GM23338 (cell line): ENCODE measurements around the gene L3MBTL2. TPM values are rescaled to one million over a fixed set of nuclear protein-coding genes. Genes with fewer than 3 reads are reported as not detected.
A peak's percentile ranks its signal among the peaks of the same experiment; 100 is the strongest.

Experiments used
- ATAC-seq: fragments of 200-7000 bp; cut with Tn5 transposase; 3 replicates; pipeline ENCODE4 v1.9.1; 2020
- DNase-seq: peaks from one replicate; pipeline ENCODE4 v3.0.0-alpha.2; 2015; ENCODE audit warnings: low spot score
- H2AFZ ChIP-seq: fragments of 200-600 bp; sonication (generic); 2 replicates; pipeline ENCODE4 v1.8.0; 2016; ENCODE audit warnings: antibody characterized with exemption, mild to moderate bottlenecking, moderate library complexity
- H3F3A ChIP-seq: fragments of 200-600 bp; sonication (generic); replicated peaks from 2 replicates; pipeline ENCODE4 v1.8.0; 2017; ENCODE audit warnings: antibody characterized with exemption, mixed run types, low read depth
- H3K27ac ChIP-seq: fragments of 200-600 bp; sonication (generic); 2 replicates; pipeline ENCODE4 v1.6.1; 2016; ENCODE audit warnings: low read depth
- H3K27me3 ChIP-seq: fragments of 200-600 bp; sonication (generic); 2 replicates; pipeline ENCODE4 v1.8.0; 2016; ENCODE audit warnings: mild to moderate bottlenecking, mixed run types, moderate library complexity; ENCODE audit not compliant: insufficient read depth
- H3K36me3 ChIP-seq: fragments of 200-600 bp; sonication (generic); 2 replicates; pipeline ENCODE4 v1.8.0; 2016; ENCODE audit warnings: mild to moderate bottlenecking; ENCODE audit not compliant: insufficient read depth
- H3K4me1 ChIP-seq: fragments of 200-600 bp; sonication (generic); 2 replicates; pipeline ENCODE4 v1.8.0; 2016; ENCODE audit warnings: mild to moderate bottlenecking, moderate library complexity; ENCODE audit not compliant: insufficient read depth
- H3K4me2 ChIP-seq: fragments of 200-600 bp; sonication (generic); 2 replicates; pipeline ENCODE4 v1.7.1; 2017; ENCODE audit warnings: mixed run types
- H3K4me3 ChIP-seq: fragments of 200-600 bp; sonication (generic); 2 replicates; pipeline ENCODE4 v1.6.1; 2016; ENCODE audit warnings: mixed run types
- H3K79me2 ChIP-seq: fragments of 200-600 bp; sonication (generic); replicated peaks from 2 replicates; pipeline ENCODE4 v1.8.0; 2017; ENCODE audit warnings: mild to moderate bottlenecking; ENCODE audit not compliant: insufficient read depth
- H3K9me2 ChIP-seq: fragments of 200-600 bp; sonication (generic); 2 replicates; pipeline ENCODE4 v1.8.0; 2017; ENCODE audit not compliant: insufficient read depth
- H4K20me1 ChIP-seq: fragments of 200-600 bp; sonication (generic); replicated peaks from 2 replicates; pipeline ENCODE4 v1.8.0; 2017; ENCODE audit warnings: mild to moderate bottlenecking; ENCODE audit not compliant: insufficient read depth
- H3K27ac Mint-ChIP-seq: 2 replicates; pipeline ENCODE4 v1.8.0; 2020; ENCODE audit warnings: inconsistent platforms, mild to moderate bottlenecking, moderate library complexity, mixed read lengths
- H3K27me3 Mint-ChIP-seq: 3 replicates; pipeline ENCODE4 v1.8.0; 2022; ENCODE audit warnings: low read depth, mild to moderate bottlenecking, moderate library complexity, mixed read lengths, inconsistent platforms; ENCODE audit not compliant: insufficient read depth, poor library complexity
- H3K36me3 Mint-ChIP-seq: 3 replicates; pipeline ENCODE4 v1.8.0; 2021; ENCODE audit warnings: low read depth, mild to moderate bottlenecking, inconsistent platforms, moderate library complexity, mixed read lengths
- H3K4me1 Mint-ChIP-seq: 3 replicates; pipeline ENCODE4 v1.8.0; 2020; ENCODE audit warnings: mild to moderate bottlenecking, inconsistent platforms, mixed read lengths
- H3K4me3 Mint-ChIP-seq: 3 replicates; pipeline ENCODE4 v1.8.0; 2021; ENCODE audit warnings: moderate library complexity, mild to moderate bottlenecking, inconsistent platforms, mixed read lengths
- H3K9me3 Mint-ChIP-seq: 3 replicates; pipeline ENCODE4 v1.8.0; 2020; ENCODE audit warnings: moderate library complexity, mild to moderate bottlenecking, inconsistent platforms, mixed read lengths
- CREB1 ChIP-seq: fragments of 250-450 bp; sonication (Bioruptor Pico); IDR thresholded peaks from 2 replicates; pipeline ENCODE4 v1.5.0; 2020; ENCODE audit warnings: low read depth, mild to moderate bottlenecking, moderate library complexity
- CTCF ChIP-seq, 2 experiments: fragments of 200-600 bp in 1 of 2; sonication (generic) in 1 of 2; conservative IDR thresholded peaks; 2 replicates each; pipeline versions ENCODE4 v1.5.1 to v1.6.1; 2016 to 2017; ENCODE audit warnings: antibody characterized with exemption in 2 of 2, low read depth in 2 of 2, mild to moderate bottlenecking in 2 of 2, moderate library complexity in 1 of 2
- EZH2phosphoT487 ChIP-seq: fragments of 200-600 bp; sonication (generic); IDR thresholded peaks from one replicate; pipeline ENCODE4 v1.8.1; 2018; ENCODE audit warnings: antibody characterized with exemption; ENCODE audit not compliant: unreplicated experiment
- JUNB ChIP-seq: IDR thresholded peaks from one replicate; pipeline ENCODE4 v1.6.1; 2016; ENCODE audit warnings: antibody characterized with exemption; ENCODE audit not compliant: unreplicated experiment
- POLR2AphosphoS5 ChIP-seq: IDR thresholded peaks from 2 replicates; pipeline ENCODE4 v1.6.1; 2016; ENCODE audit warnings: antibody characterized with exemption, low read depth
- STAT1 ChIP-seq: IDR thresholded peaks from one replicate; pipeline ENCODE4 v1.6.1; 2016; ENCODE audit warnings: antibody characterized with exemption; ENCODE audit not compliant: unreplicated experiment
- ZNF114 ChIP-seq: fragments of 250-450 bp; sonication (Bioruptor Pico); IDR thresholded peaks from 2 replicates; pipeline ENCODE4 v1.5.0; 2020; ENCODE audit warnings: mild to moderate bottlenecking, moderate library complexity
- ZNF331 ChIP-seq: fragments of 250-450 bp; sonication (Bioruptor Pico); IDR thresholded peaks from 2 replicates; pipeline ENCODE4 v1.5.0; 2020; ENCODE audit warnings: low read depth, mild to moderate bottlenecking, moderate library complexity
- polyA plus RNA-seq: library from polyadenylated mRNA; unstranded; fragments of >200 nt; fragmentation: Nextera tagmentation; extraction: Ambion mirVana; gene quantifications from 2 replicates; pipeline ENCODE4 v1.2.1, GENCODE V29; 2016
- total RNA-seq: library from RNA; depleted of rRNA; stranded (reverse); fragments of >200 nt; shearing (Covaris generic); gene quantifications from 2 replicates; pipeline ENCODE4 v1.2.3, GENCODE V29; 2014
- TF ChIP-seq, protein P1 (sequence below): IDR thresholded peaks from 2 replicates; pipeline ENCODE4 v1.6.1; 2016; ENCODE audit warnings: antibody characterized with exemption
- TF ChIP-seq, protein P2 (sequence below): IDR thresholded peaks from one replicate; pipeline ENCODE4 v1.6.1; 2018; ENCODE audit warnings: antibody characterized with exemption; ENCODE audit not compliant: unreplicated experiment

The L3MBTL2 gene
- total and polyA plus RNA-seq, 2 experiments from 2014 or later: 13.9 to 27.1 TPM

GRCh38 chr22:41238570-41239442, 33.7 kb downstream of the L3MBTL2 start:
- Histone ChIP-seq H3K9me2 (no peaks in the 10 kb centered on the region), H3K27ac (no peak overlapping the region), H3K27me3 (no peaks in the 10 kb centered on the region), H3K4me3 (peak overlapping the region; percentile 53; the same call in 1 of the 2 replicates), H3K79me2 (no peaks in the 10 kb centered on the region), H3F3A (peaks cover 24% of the 10 kb centered on the region), H3K4me1 (peaks cover 8% of the 10 kb centered on the region), H3K4me2 (peak overlapping the region; percentile 77; the same call in 1 of the 2 replicates), H4K20me1 (no peaks in the 10 kb centered on the region), H2AFZ (peak overlapping the region; percentile 76), H3K36me3 (no peaks in the 10 kb centered on the region)
- peak; percentile 26 for ATAC-seq
- Mint-ChIP-seq H3K4me3 (peak overlapping the region; percentile 39; the same call in 2 of the 3 replicates), H3K27me3 (peaks cover 22% of the 10 kb centered on the region), H3K27ac (no peak overlapping the region), H3K9me3 (no peaks in the 10 kb centered on the region), H3K36me3 (peaks cover 6% of the 10 kb centered on the region; the same call in 1 of the 3 replicates), H3K4me1 (peaks cover 13% of the 10 kb centered on the region)
- no peak for TF ChIP-seq JUNB
- no peak for TF ChIP-seq CTCF (conservative IDR thresholded peaks at IDR 0.05; ENCODE audit: low read depth in 2 of 2)
- no peak for TF ChIP-seq ZNF331 (CRISPR knock-in tag)
- TF ChIP-seq ZNF114 (CRISPR knock-in tag): no peak
- TF ChIP-seq EZH2phosphoT487: no peak
- TF ChIP-seq POLR2AphosphoS5: no peak
- TF ChIP-seq STAT1: no peak
- no peak for DNase-seq

DNA sequence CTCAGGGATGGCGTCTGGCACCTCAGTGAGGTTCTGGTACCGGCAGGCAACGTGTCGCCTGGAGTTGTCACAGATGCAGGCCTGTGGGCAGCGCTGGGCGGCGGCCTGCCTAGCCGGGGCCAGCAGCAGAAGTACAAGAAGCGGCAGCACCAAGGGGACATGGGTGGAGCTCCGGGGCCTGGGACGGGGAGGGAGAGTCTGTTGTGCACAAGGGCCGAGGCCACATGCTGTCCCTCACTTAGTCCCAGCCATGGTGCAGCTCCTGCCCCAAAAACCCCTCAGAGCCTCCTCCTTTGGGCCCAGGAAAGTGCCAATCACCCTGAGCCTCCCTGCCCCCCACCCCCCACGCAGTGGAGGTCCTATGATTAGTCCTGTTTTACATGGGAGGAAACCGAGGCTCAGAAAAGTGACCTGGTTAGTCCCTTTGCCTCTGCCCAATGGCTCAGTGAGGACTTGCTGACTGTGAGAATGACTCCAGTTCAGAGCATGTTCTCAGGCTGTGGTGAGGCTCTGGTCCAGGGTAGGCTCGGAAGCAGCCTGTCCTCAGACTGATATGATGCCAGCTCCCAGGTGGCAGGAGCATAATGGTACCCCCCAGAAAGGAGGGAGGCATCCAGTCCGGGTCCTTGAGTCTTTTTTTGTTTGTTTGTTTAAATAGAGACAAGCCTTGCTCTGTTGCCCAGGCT, 34.5 kb downstream of the L3MBTL2 start:
- DNase-seq: no peak
- Mint-ChIP-seq H3K27ac (no peak overlapping the region), H3K4me1 (peaks cover 13% of the 10 kb centered on the region), H3K27me3 (peaks cover 20% of the 10 kb centered on the region), H3K36me3 (peaks cover 6% of the 10 kb centered on the region; the same call in 1 of the 3 replicates), H3K4me3 (no peak overlapping the region), H3K9me3 (no peaks in the 10 kb centered on the region)
- Histone ChIP-seq H4K20me1 (no peaks in the 10 kb centered on the region), H2AFZ (no peak overlapping the region), H3F3A (peaks cover 24% of the 10 kb centered on the region), H3K79me2 (no peaks in the 10 kb centered on the region), H3K4me3 (no peak overlapping the region), H3K4me1 (peaks cover 8% of the 10 kb centered on the region), H3K4me2 (no peak overlapping the region), H3K9me2 (no peaks in the 10 kb centered on the region), H3K36me3 (no peaks in the 10 kb centered on the region), H3K27ac (no peak overlapping the region), H3K27me3 (no peaks in the 10 kb centered on the region)
- ATAC-seq: no peak
- TF ChIP-seq CREB1 (CRISPR knock-in tag) (no peak), STAT1 (no peak), ZNF114 (CRISPR knock-in tag) (no peak), CTCF (conservative IDR thresholded peaks at IDR 0.05; ENCODE audit: low read depth in 2 of 2) (no peak), POLR2AphosphoS5 (no peak), ZNF331 (CRISPR knock-in tag) (no peak)
- TF ChIP-seq, protein P1, sequence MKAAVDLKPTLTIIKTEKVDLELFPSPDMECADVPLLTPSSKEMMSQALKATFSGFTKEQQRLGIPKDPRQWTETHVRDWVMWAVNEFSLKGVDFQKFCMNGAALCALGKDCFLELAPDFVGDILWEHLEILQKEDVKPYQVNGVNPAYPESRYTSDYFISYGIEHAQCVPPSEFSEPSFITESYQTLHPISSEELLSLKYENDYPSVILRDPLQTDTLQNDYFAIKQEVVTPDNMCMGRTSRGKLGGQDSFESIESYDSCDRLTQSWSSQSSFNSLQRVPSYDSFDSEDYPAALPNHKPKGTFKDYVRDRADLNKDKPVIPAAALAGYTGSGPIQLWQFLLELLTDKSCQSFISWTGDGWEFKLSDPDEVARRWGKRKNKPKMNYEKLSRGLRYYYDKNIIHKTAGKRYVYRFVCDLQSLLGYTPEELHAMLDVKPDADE: no peak
- TF ChIP-seq, protein P2, sequence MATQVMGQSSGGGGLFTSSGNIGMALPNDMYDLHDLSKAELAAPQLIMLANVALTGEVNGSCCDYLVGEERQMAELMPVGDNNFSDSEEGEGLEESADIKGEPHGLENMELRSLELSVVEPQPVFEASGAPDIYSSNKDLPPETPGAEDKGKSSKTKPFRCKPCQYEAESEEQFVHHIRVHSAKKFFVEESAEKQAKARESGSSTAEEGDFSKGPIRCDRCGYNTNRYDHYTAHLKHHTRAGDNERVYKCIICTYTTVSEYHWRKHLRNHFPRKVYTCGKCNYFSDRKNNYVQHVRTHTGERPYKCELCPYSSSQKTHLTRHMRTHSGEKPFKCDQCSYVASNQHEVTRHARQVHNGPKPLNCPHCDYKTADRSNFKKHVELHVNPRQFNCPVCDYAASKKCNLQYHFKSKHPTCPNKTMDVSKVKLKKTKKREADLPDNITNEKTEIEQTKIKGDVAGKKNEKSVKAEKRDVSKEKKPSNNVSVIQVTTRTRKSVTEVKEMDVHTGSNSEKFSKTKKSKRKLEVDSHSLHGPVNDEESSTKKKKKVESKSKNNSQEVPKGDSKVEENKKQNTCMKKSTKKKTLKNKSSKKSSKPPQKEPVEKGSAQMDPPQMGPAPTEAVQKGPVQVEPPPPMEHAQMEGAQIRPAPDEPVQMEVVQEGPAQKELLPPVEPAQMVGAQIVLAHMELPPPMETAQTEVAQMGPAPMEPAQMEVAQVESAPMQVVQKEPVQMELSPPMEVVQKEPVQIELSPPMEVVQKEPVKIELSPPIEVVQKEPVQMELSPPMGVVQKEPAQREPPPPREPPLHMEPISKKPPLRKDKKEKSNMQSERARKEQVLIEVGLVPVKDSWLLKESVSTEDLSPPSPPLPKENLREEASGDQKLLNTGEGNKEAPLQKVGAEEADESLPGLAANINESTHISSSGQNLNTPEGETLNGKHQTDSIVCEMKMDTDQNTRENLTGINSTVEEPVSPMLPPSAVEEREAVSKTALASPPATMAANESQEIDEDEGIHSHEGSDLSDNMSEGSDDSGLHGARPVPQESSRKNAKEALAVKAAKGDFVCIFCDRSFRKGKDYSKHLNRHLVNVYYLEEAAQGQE: no peak
